ENCODE results near the gene LPGAT1. TPM values are rescaled to one million over a fixed set of nuclear protein-coding genes. Genes with fewer than 3 reads are reported as not detected.

The LPGAT1 gene
- total and polyA plus RNA-seq, 8 donors = 17.1 to 47.1 (median 20.7) TPM

Other genes starting within 250 kb of the LPGAT1 start
- 1 to 10 TPM; 1.3 to 3.8 TPM for gene NEK2, start 155.1 kb downstream of the LPGAT1 start, total RNA-seq
- 10 to 100 TPM; 13.2 to 30.4 (median 17.7) TPM for gene NEK2, start 155.1 kb downstream of the LPGAT1 start, polyA plus RNA-seq (ENCODE audit: insufficient read length in 6 of 6)
- gene INTS7, start 204.8 kb upstream of the LPGAT1 start, total RNA-seq = 10 to 100 TPM; 20.3 to 22.4 TPM
- gene INTS7, start 204.8 kb upstream of the LPGAT1 start, polyA plus RNA-seq (ENCODE audit: insufficient read length in 6 of 6) = 10 to 100 TPM; 18.9 to 28.7 (median 22.1) TPM
- 10 to 100 TPM in 1 of 2 donors, 1 to 10 TPM in 1; 8.7 to 12.1 TPM for gene DTL, start 205.0 kb upstream of the LPGAT1 start, total RNA-seq
- 10 to 100 TPM; 26.8 to 38.3 (median 29.7) TPM for gene DTL, start 205.0 kb upstream of the LPGAT1 start, polyA plus RNA-seq (ENCODE audit: insufficient read length in 6 of 6)